Stimulated activated CD8-positive, alpha-beta memory T cell treated with anti-CD3 and anti-CD28 coated beads, Interleukin-2, amount 100 ng/mL, for 48 hours (primary cell): ENCODE results near the gene COL17A1.

Experiments
- DNase-seq, 2 donors: peaks; one replicate each; pipeline ENCODE4 v3.0.0-alpha.2; 2020; ENCODE audit warnings: low read depth in 2 of 2

Gene COL17A1

DNA sequence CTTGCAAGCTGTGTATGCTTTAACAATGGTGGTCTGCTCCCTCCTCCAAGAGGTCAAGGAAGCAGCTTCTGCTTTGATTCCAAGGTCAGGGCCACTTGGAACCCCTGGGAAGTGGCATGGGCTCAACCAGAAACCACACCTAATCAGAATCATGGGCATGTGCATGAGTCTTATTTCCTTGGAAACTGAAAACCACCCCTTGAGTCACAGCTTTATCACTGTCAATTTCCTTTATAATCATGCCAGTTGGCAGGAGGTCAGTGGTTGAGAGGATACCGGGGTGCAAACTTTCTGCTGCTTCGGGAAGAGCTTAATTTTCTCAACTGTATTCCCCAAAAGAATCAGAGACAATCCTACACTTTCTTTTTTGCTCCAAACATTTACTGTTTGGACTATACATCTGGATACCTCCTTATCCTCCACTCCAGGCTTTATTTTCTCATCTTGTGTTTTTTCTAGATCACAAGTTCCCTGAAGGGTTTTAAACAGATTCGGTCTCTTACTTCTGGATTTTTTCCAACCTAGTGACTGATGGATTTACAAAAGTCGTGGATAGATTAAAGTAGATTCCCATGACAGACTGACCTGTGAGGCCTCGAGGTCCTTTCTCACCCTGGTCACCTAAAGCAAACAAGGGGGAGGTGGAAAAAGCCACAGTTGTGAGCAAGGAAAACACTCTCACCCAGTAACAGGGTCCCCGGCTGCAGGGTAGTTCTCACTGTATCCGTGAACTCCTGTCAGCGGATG is 36.0 kb downstream of the COL17A1 start:
- no peak for DNase-seq

GRCh38 chr10:104046651-104047050 is 39.0 kb downstream of the COL17A1 start:
- DNase-seq, result no peak

GRCh38 chr10:104045151-104046089 is 40.3 kb downstream of the COL17A1 start:
- DNase-seq, result no peak

DNA sequence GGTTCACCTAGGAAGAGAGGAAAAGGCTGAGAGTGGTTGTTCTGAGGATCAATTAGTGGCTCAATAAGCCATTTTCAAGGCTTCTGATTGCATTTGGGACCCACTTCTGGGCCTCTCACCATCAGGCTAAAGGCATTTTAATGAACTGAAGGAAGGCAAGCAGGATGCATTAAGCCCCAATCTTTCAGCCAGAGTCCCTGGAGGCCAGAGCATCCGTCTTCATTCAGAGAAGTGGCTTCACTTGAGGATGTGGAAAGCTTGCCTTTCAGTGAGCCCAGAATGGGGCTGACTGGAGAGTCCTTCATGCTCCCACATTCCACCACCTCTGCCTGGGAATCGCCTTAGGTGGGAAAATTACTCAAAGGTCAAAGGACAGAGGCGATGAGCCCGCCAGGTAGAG is 41.8 kb downstream of the COL17A1 start:
- DNase-seq, result no peak

DNA sequence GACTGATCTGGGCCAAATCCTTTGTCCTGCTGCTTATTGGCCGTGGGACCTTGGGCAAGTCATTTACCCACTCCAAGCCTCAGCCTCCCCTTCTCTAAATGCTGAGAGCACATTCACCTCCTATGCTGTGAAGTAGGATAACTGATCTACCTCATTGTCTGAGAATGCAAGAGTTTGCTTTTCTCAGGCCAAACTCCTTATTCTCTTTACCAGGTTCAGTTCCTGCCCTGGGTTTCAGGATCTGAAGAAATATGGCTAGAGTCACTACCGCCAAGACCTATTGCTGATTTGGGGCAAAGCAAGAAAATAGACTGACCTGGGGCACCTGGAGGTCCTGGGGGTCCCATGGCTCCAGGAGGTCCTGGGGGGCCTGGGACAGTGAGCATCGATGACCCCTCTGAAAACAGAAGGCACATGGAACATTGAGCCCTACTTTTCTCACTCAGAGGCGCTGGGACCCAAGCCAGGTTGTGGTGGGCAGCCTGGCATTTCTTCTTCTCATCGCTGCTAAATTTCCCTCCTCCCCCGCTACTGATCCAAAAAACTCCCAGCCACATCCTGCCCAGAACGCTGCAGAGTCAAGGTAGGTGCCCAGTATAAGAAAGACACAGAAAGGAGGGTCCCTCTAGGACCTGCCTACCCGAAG is 42.4 kb downstream of the COL17A1 start:
- no peak for DNase-seq

DNA sequence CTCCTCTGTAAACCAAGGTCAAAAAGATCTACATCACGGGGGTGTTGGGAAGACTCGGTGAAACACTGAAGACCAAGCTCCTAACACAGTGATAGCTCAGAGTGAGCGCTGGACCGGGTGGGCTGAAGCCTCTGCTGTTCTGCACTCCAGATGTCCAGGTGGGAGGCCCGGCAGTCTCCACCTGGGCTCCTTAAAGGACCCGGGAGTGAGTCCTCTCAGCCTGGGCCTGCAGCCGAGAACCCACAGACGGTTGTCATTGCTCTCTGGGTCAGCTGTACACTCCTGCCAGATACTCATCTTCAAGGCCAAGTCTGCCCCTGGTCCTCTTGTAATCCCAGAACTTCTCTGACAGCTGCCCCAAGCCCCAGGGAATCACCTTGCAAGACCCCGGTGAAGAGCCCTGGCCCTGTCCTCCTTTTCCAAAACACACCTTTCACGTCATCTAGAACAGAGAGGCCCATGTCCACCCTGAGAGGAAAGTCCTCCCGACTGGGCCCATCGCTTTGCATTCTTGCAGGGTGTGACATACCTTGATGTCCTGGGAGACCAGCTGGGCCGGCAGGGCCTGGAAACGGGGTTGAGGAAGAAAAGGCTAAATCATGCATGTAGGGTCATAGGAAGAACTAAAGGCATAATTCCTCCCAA is 43.7 kb downstream of the COL17A1 start:
- DNase-seq, result no peak

DNA sequence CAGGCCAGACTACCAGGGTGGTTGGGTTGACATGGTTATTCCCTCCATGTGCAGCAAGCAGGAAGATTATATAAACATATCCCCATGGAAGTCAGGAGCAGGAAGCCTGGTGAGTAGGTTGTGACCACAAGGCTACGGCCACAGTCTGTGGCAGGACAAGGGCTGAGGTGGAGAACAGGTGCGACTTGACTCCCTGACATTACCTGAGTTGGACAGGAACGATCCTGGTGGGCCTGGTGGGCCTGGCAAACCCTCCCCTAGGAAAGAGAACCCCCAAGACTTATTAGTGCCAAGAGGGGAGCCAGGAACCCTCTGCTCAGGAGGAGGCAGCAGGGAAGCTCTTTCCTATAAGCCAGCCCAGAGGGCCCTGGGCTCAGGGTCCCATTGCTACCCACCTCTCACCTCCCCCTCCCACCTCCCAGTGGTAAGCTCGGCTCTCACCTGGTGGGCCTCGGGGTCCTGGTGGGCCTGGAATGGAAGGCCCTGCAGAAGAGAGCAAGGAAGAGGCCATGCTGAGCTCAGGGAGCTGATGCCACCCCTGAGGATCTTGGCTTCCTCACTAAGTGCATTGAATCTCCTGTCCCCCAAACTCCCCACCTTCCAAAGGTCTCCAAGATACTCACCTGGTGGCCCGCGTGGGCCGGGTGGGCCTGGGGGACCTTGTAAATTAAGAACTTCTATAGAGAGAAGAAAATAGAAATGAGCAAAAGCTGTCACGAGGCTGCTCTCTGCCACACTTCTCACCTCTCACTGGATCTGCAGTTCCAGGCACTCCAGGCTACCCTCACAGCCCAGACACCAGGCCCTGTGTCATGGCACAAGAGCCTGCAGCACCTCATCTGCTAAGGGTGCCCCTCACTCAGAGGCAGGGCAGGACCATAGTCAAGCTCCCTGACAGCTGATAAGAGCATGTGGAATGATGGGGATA is 44.6 kb downstream of the COL17A1 start:
- no peak for DNase-seq

GRCh38 chr10:104040382-104040781 is 45.3 kb downstream of the COL17A1 start:
- DNase-seq, result no peak

DNA sequence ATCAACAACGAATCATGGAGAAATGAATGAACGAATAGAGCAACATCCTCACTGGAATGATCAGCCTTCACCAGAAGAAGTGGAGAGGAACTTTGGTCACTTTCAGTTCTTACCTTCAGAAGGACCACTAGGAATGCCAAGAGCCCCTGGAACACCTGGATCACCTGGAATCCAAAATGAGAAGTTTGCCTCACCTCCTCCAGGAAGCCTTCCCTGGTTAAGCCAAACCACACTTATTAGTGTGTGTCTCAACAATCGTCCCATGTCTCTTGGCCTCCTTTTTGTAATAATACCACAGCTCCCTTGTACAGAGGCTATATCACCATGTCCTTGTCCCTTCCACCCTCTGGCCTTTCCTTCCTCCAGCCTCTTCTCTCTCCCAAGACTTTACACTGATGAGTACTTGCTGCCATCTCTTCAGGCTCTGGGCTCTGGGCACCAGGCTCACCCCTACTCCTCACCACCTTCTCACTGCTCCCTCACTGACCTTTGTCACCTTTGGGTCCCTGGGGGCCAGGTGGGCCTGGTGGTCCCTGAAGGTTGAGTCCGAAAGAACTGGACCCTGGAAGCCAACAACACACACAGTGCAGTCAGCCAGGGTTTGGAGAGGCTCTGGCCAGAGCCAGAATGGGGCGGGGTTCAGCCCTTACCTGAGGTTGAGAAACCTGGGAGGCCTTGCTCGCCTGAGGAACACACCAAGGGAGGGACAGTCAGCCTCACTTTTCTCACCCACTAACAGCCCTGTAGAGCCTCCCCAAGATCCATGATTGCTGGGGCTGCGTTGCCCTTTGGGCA is 46.5 kb downstream of the COL17A1 start:
- DNase-seq, result no peak

GRCh38 chr10:104038537-104038936 is 47.1 kb downstream of the COL17A1 start:
- DNase-seq, result no peak

GRCh38 chr10:104037261-104037951 is 48.3 kb downstream of the COL17A1 start:
- DNase-seq, result no peak

DNA sequence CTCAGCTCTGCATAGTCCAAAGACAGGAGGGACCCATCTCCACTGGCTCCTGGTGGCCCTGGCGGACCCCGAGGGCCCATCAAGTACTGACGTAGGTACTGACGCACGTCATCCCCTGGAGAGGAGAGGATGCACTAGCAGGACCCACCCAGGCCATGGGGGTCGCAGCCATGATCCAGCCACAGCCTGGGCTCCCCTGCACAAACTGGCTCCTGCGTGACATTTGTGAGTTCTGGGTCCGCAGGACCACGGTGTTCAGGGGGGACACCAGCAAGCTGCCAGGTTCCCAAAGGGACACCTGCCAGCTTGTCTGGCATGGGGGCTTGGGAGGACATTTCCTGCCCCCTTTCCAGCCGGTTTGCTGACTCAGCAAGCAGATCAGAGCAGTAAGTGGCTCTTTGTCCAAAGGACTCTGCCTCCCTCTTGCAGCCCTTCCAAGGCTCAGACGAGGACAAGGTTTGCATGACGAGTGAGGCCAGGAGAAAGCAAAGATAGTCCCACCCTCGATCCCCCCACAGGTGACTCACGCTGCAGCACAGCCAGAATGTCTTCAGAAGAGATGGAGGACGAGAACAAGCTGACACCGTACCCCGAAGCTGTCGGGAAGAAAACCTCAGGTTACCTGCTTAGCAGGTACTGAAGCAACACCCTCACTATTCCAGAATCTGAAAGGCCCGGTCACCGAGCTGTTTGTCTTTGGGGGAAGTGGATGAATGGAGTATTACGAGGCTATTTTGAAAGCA is 49.0 kb downstream of the COL17A1 start:
- DNase-seq, result no peak

DNA sequence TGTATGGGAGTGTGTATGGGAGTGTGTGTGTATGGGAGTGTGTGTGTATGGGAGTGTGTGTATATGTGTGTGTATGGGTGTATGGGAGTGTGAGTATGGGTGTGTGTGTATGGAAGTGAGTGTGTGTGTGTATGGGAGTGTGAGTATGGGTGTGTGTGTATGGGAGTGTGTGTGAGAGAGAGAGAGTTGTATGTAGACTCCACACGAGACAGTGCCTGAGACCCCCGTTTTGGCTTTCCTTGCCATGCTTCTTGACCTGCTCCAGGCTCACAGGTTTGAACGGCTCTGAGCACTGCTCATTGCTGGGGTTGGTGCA is 49.7 kb downstream of the COL17A1 start:
- DNase-seq, result no peak

GRCh38 chr10:104035194-104036068 is 50.2 kb downstream of the COL17A1 start:
- DNase-seq, result no peak

GRCh38 chr10:104034401-104035193 is 51.1 kb downstream of the COL17A1 start:
- no peak for DNase-seq

GRCh38 chr10:104033966-104034365 is 51.7 kb downstream of the COL17A1 start:
- no peak for DNase-seq

DNA sequence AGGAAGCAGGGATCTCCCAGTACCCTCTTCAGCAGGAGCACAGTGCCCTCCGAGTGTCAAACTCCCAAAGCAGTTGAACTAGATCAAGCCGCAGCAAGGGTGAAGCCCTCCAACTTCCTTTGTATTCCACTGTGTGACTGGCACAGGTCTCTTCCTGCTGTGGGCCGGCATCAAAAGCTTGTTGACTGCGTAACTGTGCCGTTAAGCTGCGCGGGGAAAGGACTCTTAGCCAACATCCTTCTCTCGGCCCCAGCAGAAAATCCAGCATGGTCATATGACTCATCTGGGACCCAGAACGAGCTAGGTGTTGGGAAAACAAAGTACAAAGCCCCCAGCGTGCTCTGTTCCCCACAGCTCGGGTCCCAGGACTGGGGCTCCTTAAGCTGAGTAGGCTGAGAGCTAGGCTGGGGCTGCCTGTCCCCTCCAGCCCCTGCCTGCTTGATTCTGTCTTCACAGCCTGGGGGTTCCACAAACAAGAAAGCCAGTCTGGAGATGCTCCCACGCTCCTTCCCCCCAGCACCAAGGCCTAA is 52.2 kb downstream of the COL17A1 start:
- DNase-seq, result no peak
